ENCODE results near the gene TOLLIP.

The TOLLIP gene

GRCh38 chr11:1310772-1311468 lies 1.5 kb upstream of the TOLLIP start:
- peak; percentile 73 to 76 for DNase-seq

GRCh38 chr11:1310318-1310687 lies 871 bp upstream of the TOLLIP start:
- DNase-seq, result peak in 1 of 2 donors; percentile 17

- no peak for DNase-seq
Measured at GRCh38 chr11:1308743-1309497, 512 bp downstream of the TOLLIP start.

- DNase-seq, result no peak
Measured at GRCh38 chr11:1307998-1308742, 1.3 kb downstream of the TOLLIP start.

- DNase-seq, result peak in 1 of 2 donors; percentile 55
Measured at GRCh38 chr11:1307163-1307870, 2.1 kb downstream of the TOLLIP start.

GRCh38 chr11:1306186-1307162 lies 3.0 kb downstream of the TOLLIP start:
- DNase-seq, result no peak

- DNase-seq, result no peak
Measured at GRCh38 chr11:1305501-1306056, 3.9 kb downstream of the TOLLIP start.

GRCh38 chr11:1305063-1305495 lies 4.4 kb downstream of the TOLLIP start:
- DNase-seq, result no peak

- DNase-seq, result no peak
Measured at GRCh38 chr11:1304380-1304779, 5.1 kb downstream of the TOLLIP start.

GRCh38 chr11:1303973-1304372 lies 5.5 kb downstream of the TOLLIP start:
- no peak for DNase-seq

GRCh38 chr11:1303126-1303821 lies 6.2 kb downstream of the TOLLIP start:
- peak in 1 of 2 donors; percentile 36 for DNase-seq

GRCh38 chr11:1302461-1303125 lies 6.8 kb downstream of the TOLLIP start:
- DNase-seq, result no peak

- no peak for DNase-seq
Measured at GRCh38 chr11:1302041-1302460, 7.4 kb downstream of the TOLLIP start.

GRCh38 chr11:1301220-1302000 lies 8.0 kb downstream of the TOLLIP start:
- DNase-seq, result no peak

- no peak for DNase-seq
Measured at GRCh38 chr11:1300569-1301187, 8.8 kb downstream of the TOLLIP start.

- DNase-seq, result no peak
Measured at GRCh38 chr11:1300121-1300520, 9.3 kb downstream of the TOLLIP start.

- no peak for DNase-seq
Measured at GRCh38 chr11:1299621-1300020, 9.8 kb downstream of the TOLLIP start.

GRCh38 chr11:1298695-1299492 lies 10.5 kb downstream of the TOLLIP start:
- DNase-seq, result peak in 1 of 2 donors; percentile 48

Measured in CD4-positive, alpha-beta T cell treated with Interleukin-1 beta for 1 hour (primary cell).